DND-41 (cell line): Measurements from ENCODE around the gene GRID1.

Experiments
- ATAC-seq: fragments of 200-7000 bp; cut with Tn5 transposase; 3 replicates; pipeline ENCODE4 v1.9.1; 2021; ENCODE audit warnings: low read depth; ENCODE audit not compliant: insufficient read depth
- DNase-seq: peaks from one replicate; pipeline ENCODE4 v3.0.0-alpha.2; 2020
- H2AFZ ChIP-seq: 2 replicates; pipeline ENCODE4 v1.6.0; 2012; ENCODE audit warnings: low read depth, low read length
- H3K27ac ChIP-seq: 2 replicates; pipeline ENCODE4 v1.5.1; 2012; ENCODE audit warnings: low read length, inconsistent platforms
- H3K27me3 ChIP-seq: fragments of 200-600 bp; sonication (generic); 2 replicates; pipeline ENCODE4 v1.6.0; 2012; ENCODE audit warnings: low read length, mild to moderate bottlenecking, inconsistent platforms; ENCODE audit not compliant: insufficient read depth, poor library complexity
- H3K36me3 ChIP-seq: 2 replicates; pipeline ENCODE4 v1.5.1; 2012; ENCODE audit warnings: low read length, inconsistent platforms; ENCODE audit not compliant: insufficient read depth
- H3K4me1 ChIP-seq: 2 replicates; pipeline ENCODE4 v1.5.1; 2012; ENCODE audit warnings: mild to moderate bottlenecking, low read length; ENCODE audit not compliant: insufficient read depth
- H3K4me2 ChIP-seq: 2 replicates; pipeline ENCODE4 v1.6.0; 2012; ENCODE audit warnings: mild to moderate bottlenecking, moderate library complexity, low read length, inconsistent platforms; ENCODE audit not compliant: insufficient read depth
- H3K4me3 ChIP-seq, 2 experiments: fragments of 200-600 bp in 1 of 2; shearing (Covaris generic) in 1 of 2; 2 replicates each; pipeline ENCODE4 v1.5.1; 2012 to 2016; ENCODE audit warnings: inconsistent platforms in 2 of 2, low read length in 2 of 2, mild to moderate bottlenecking in 2 of 2, low read depth in 1 of 2, moderate library complexity in 1 of 2
- H3K79me2 ChIP-seq: 2 replicates; pipeline ENCODE4 v1.6.0; 2012; ENCODE audit warnings: low read length, inconsistent platforms; ENCODE audit not compliant: insufficient read depth
- H3K9ac ChIP-seq: 2 replicates; pipeline ENCODE4 v1.6.0; 2012; ENCODE audit warnings: low read depth, mild to moderate bottlenecking, inconsistent platforms, low read length, moderate library complexity
- H3K9me3 ChIP-seq: 2 replicates; pipeline ENCODE4 v1.5.1; 2012; ENCODE audit warnings: low read length, moderate library complexity, mild to moderate bottlenecking, inconsistent platforms; ENCODE audit not compliant: insufficient read depth, severe bottlenecking
- H4K20me1 ChIP-seq: 2 replicates; pipeline ENCODE4 v1.6.0; 2012; ENCODE audit warnings: low read length; ENCODE audit not compliant: insufficient read depth
- EZH2 ChIP-seq: IDR thresholded peaks from 3 replicates; pipeline ENCODE4 v1.6.1; 2012; ENCODE audit warnings: borderline replicate concordance, low read depth, mild to moderate bottlenecking, moderate library complexity, low read length, inconsistent platforms; ENCODE audit not compliant: severe bottlenecking
- TF ChIP-seq, protein P1 (sequence below): IDR thresholded peaks from 2 replicates; pipeline ENCODE4 v1.5.1; 2012; ENCODE audit warnings: borderline replicate concordance, low read length, moderate library complexity, mild to moderate bottlenecking; ENCODE audit not compliant: poor library complexity, severe bottlenecking; ENCODE audit errors: extremely low read depth

GRID1 gene

DNA sequence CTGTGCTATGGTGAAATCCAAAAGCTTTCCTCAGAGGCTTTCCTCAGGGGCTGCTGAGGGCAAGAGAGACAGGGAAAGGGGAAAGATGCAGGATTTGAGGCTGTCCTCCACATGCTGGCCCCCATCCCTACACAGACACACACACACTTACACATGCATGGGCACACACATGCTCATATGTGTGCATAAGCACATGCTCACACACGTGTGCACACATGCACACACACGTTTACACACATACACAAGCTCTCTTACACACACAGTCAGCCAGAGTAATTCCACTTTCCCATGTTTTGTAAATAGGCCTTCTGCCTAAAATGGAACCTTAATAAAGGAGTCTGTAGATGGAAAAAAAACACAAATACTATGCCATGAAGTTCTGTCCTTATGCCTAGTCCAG, 312.9 kb downstream of the GRID1 start:
- Histone ChIP-seq H3K79me2 (no peaks in the 10 kb centered on the region), H3K9me3 (no peaks in the 10 kb centered on the region), H3K27me3 (peaks cover 7% of the 10 kb centered on the region), H3K27ac (no peak overlapping the region), H3K9ac (no peak overlapping the region), H4K20me1 (no peaks in the 10 kb centered on the region), H3K4me3 (no peak overlapping the region), H2AFZ (no peak overlapping the region), H3K36me3 (no peaks in the 10 kb centered on the region), H3K4me1 (no peaks in the 10 kb centered on the region), H3K4me2 (no peak overlapping the region)
- DNase-seq, result no peak
- ATAC-seq, result no peak
- TF ChIP-seq, protein P1, sequence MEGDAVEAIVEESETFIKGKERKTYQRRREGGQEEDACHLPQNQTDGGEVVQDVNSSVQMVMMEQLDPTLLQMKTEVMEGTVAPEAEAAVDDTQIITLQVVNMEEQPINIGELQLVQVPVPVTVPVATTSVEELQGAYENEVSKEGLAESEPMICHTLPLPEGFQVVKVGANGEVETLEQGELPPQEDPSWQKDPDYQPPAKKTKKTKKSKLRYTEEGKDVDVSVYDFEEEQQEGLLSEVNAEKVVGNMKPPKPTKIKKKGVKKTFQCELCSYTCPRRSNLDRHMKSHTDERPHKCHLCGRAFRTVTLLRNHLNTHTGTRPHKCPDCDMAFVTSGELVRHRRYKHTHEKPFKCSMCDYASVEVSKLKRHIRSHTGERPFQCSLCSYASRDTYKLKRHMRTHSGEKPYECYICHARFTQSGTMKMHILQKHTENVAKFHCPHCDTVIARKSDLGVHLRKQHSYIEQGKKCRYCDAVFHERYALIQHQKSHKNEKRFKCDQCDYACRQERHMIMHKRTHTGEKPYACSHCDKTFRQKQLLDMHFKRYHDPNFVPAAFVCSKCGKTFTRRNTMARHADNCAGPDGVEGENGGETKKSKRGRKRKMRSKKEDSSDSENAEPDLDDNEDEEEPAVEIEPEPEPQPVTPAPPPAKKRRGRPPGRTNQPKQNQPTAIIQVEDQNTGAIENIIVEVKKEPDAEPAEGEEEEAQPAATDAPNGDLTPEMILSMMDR, result no peak
- TF ChIP-seq EZH2, result no peak

DNA sequence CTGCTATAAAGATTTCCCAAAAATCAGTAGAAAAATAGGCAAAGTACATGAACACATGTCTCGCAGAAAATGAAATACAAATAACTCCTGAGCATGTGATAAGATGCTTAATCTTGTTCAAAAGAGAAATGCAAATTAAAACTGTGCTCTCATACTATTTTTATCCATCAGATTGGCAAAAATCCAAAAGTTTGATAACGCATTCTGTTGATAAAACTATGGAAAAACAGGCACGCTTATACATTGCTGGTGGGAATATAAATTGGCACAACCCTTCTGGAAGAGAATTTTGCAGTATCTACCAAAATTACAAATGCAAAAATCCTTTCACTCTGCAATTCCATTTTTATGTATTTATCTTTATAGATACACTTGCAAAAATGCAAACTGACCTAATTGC, 315.0 kb downstream of the GRID1 start:
- TF ChIP-seq, protein P1, result no peak
- TF ChIP-seq EZH2, result no peak
- Histone ChIP-seq H3K4me2 (no peak overlapping the region), H4K20me1 (no peaks in the 10 kb centered on the region), H3K27ac (no peak overlapping the region), H3K36me3 (no peaks in the 10 kb centered on the region), H2AFZ (no peak overlapping the region), H3K9me3 (no peaks in the 10 kb centered on the region), H3K79me2 (no peaks in the 10 kb centered on the region), H3K9ac (no peak overlapping the region), H3K4me3 (no peak overlapping the region), H3K27me3 (peaks cover 3% of the 10 kb centered on the region), H3K4me1 (peaks cover 12% of the 10 kb centered on the region)
- ATAC-seq (no peak), DNase-seq (no peak)

DNA sequence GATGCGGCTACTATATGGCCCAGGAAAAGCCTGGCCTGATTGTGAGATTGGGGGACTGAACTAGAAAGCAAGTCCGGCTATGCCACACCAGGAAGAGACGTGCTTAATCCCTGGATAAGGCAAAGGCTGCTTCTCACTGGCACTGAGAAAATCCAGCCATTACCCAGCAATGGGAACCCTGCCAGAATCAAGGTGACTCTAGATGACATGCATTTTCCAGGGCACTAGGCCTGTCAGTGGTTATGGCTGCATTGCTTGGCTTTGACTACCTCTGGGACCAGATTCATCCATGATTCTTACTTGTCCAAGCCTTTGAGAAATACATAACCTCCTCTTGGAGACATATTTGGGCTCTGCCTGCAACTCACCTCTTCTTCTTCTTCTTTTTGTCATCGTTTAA, 317.2 kb downstream of the GRID1 start:
- peaks cover 12% of the 10 kb centered on the region for H3K4me1 ChIP-seq

More for the DNA sequence above, 317.2 kb downstream of the GRID1 start:
- ATAC-seq (no peak), DNase-seq (no peak)
- Histone ChIP-seq H4K20me1 (no peaks in the 10 kb centered on the region), H3K9ac (no peak overlapping the region), H3K4me2 (no peak overlapping the region), H2AFZ (no peak overlapping the region), H3K4me3 (no peak overlapping the region), H3K9me3 (no peaks in the 10 kb centered on the region), H3K27me3 (peaks cover 3% of the 10 kb centered on the region), H3K36me3 (no peaks in the 10 kb centered on the region), H3K79me2 (no peaks in the 10 kb centered on the region), H3K27ac (no peak overlapping the region)
- TF ChIP-seq EZH2, result no peak
- TF ChIP-seq, protein P1, result no peak
